SU-DHL-6 (cell line): ENCODE results near the gene CCDC83.

ENCODE experiments used
- CTCF ChIP-seq: fragments of 200-600 bp; sonication (generic); IDR thresholded peaks from one replicate; pipeline ENCODE4 v1.5.1; 2017; ENCODE audit warnings: antibody characterized with exemption, mild to moderate bottlenecking, low read length, moderate library complexity; ENCODE audit not compliant: insufficient read depth, poor library complexity, severe bottlenecking
- EZH2phosphoT487 ChIP-seq: fragments of 200-600 bp; sonication (generic), shearing (Covaris generic); conservative IDR thresholded peaks from 2 replicates; pipeline ENCODE4 v1.6.1; 2018; ENCODE audit warnings: mild to moderate bottlenecking, antibody characterized with exemption, low read length, moderate library complexity, mixed read lengths

DNA sequence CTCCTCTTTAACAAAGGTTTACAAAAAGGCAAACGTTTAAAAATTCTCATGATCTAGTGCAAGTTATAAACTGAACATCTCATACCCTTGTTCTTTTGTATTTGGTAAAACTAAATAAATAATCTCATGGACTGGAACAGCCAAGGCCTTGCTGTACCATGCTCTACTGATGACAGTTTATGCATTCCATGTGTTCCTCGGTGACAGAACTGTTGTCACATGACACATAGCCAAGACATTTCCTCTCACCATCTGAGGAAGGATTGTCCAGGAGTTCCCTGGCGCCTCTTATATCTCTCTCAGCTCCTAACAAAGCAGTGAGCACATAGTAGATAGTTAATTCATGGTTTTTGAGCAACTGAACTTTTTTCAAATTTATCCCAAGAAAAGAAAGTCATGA is 12.6 kb downstream of the CCDC83 start:
- TF ChIP-seq CTCF (no peak), EZH2phosphoT487 (no peak)
